SK-N-MC (cell line): ENCODE data around the gene SNRNP27.

ENCODE experiments used
- EZH2 ChIP-seq: fragments of 200-600 bp; sonication (generic); IDR thresholded peaks from one replicate; pipeline ENCODE4 v1.6.1; 2017; ENCODE audit warnings: antibody characterized with exemption
- FOXP2 ChIP-seq: optimal IDR thresholded peaks from 2 replicates; pipeline ENCODE3; 2011; ENCODE audit warnings: mild to moderate bottlenecking, moderate library complexity; ENCODE audit not compliant: insufficient read depth; ENCODE audit errors: extremely low read length, control extremely low read depth

- no peak for TF ChIP-seq EZH2
- TF ChIP-seq FOXP2: no peak
These were observed 47.3 kb upstream of the SNRNP27 start for GRCh38 chr2:69846182-69847067.
